Hepatocyte (in vitro differentiated cells): ENCODE data around the gene MISP3. TPM values are rescaled to one million over a fixed set of nuclear protein-coding genes. Genes with fewer than 3 reads are reported as not detected.
A peak's percentile ranks its signal among the peaks of the same experiment; 100 is the strongest.
"Not testable (repeated sequence)": the region's sequence is repeated elsewhere in the genome, so short reads cannot be mapped to it uniquely, and the experiment has no call there.

Experiments used
- DNase-seq: peaks from one replicate; pipeline ENCODE4 v3.0.0-alpha.2; 2016; ENCODE audit warnings: low spot score
- H2AFZ ChIP-seq: fragments of 200-600 bp; sonication (generic); 2 replicates; pipeline ENCODE4 v1.6.0; 2016; ENCODE audit warnings: antibody characterized with exemption, mild to moderate bottlenecking
- H3K27ac ChIP-seq: fragments of 200-600 bp; sonication (generic); 2 replicates; pipeline ENCODE4 v1.5.1; 2016; ENCODE audit warnings: mild to moderate bottlenecking
- H3K27me3 ChIP-seq: fragments of 200-600 bp; sonication (generic); 2 replicates; pipeline ENCODE4 v1.6.1; 2016
- H3K36me3 ChIP-seq: fragments of 200-600 bp; sonication (generic); replicated peaks from 2 replicates; pipeline ENCODE4 v1.5.1; 2016; ENCODE audit warnings: low read depth; ENCODE audit not compliant: insufficient read depth
- H3K4me1 ChIP-seq: fragments of 200-600 bp; sonication (generic); 2 replicates; pipeline ENCODE4 v1.5.1; 2016; ENCODE audit warnings: mild to moderate bottlenecking, moderate library complexity; ENCODE audit not compliant: insufficient read depth
- H3K4me2 ChIP-seq: fragments of 200-600 bp; sonication (generic); 2 replicates; pipeline ENCODE4 v1.6.0; 2016
- H3K4me3 ChIP-seq: fragments of 200-600 bp; sonication (generic); 2 replicates; pipeline ENCODE4 v1.5.1; 2016; ENCODE audit warnings: mild to moderate bottlenecking
- H3K79me2 ChIP-seq: fragments of 200-600 bp; sonication (generic); 2 replicates; pipeline ENCODE4 v1.6.0; 2017; ENCODE audit warnings: mild to moderate bottlenecking
- H3K9me2 ChIP-seq: fragments of 200-600 bp; sonication (generic); replicated peaks from 2 replicates; pipeline ENCODE4 v1.6.0; 2017; ENCODE audit warnings: mild to moderate bottlenecking; ENCODE audit not compliant: insufficient read depth
- H3K9me3 ChIP-seq: fragments of 200-600 bp; sonication (generic); 2 replicates; pipeline ENCODE4 v1.5.1; 2016; ENCODE audit warnings: low read depth, mild to moderate bottlenecking
- H4K20me1 ChIP-seq: fragments of 200-600 bp; sonication (generic); 2 replicates; pipeline ENCODE4 v1.6.0; 2016; ENCODE audit warnings: mild to moderate bottlenecking; ENCODE audit not compliant: insufficient read depth, poor library complexity, severe bottlenecking
- CTCF ChIP-seq: fragments of 200-600 bp; sonication (generic); IDR thresholded peaks from 2 replicates; pipeline ENCODE4 v1.5.1; 2016; ENCODE audit warnings: antibody characterized with exemption, mild to moderate bottlenecking; ENCODE audit not compliant: poor library complexity
- EZH2 ChIP-seq: fragments of 200-600 bp; sonication (generic); IDR thresholded peaks from 2 replicates; pipeline ENCODE4 v1.6.1; 2016; ENCODE audit warnings: antibody characterized with exemption, mild to moderate bottlenecking, borderline replicate concordance
- EZH2phosphoT487 ChIP-seq: fragments of 200-600 bp; sonication (generic); IDR thresholded peaks from one replicate; pipeline ENCODE4 v1.6.1; 2018; ENCODE audit warnings: antibody characterized with exemption, mild to moderate bottlenecking, low read depth, moderate library complexity; ENCODE audit not compliant: unreplicated experiment, severe bottlenecking
- WGBS: methylation state at CpG from one replicate; pipeline ENCODE4 v1.1.6; 2016; ENCODE audit warnings: low lambda C conversion rate; ENCODE audit errors: missing lambda C conversion rate; 5-methylcytosine and 5-hydroxymethylcytosine counted together
- polyA plus RNA-seq: library from polyadenylated mRNA; unstranded; fragments of >200 nt; fragmentation: Nextera tagmentation; extraction: Ambion mirVana; gene quantifications from 2 replicates; pipeline ENCODE4 v1.2.1, GENCODE V29; 2016
- total RNA-seq: library from RNA; depleted of rRNA; stranded (reverse); fragments of >200 nt; gene quantifications from 2 replicates; pipeline ENCODE4 v1.2.3, GENCODE V29; 2014

MISP3 gene
- total and polyA plus RNA-seq, 2 experiments from 2014 or later = 4.9 to 13.1 TPM

GRCh38 chr19:14039181-14039580, 33.4 kb upstream of the MISP3 start:
- Histone ChIP-seq H3K27ac (no peak overlapping the region), H2AFZ (no peak overlapping the region), H3K4me3 (no peak overlapping the region), H3K4me2 (no peak overlapping the region), H3K36me3 (no peaks in the 10 kb centered on the region), H4K20me1 (no peaks in the 10 kb centered on the region), H3K9me2 (no peaks in the 10 kb centered on the region), H3K9me3 (no peaks in the 10 kb centered on the region), H3K4me1 (no peaks in the 10 kb centered on the region), H3K27me3 (no peaks in the 10 kb centered on the region), H3K79me2 (no peaks in the 10 kb centered on the region)
- DNase-seq = no peak
- 93% methylated on average over 7 of the region's 7 CpGs for WGBS
- no peak for TF ChIP-seq CTCF
- no peak for TF ChIP-seq EZH2phosphoT487
- no peak for TF ChIP-seq EZH2

GRCh38 chr19:14042659-14043608, 29.7 kb upstream of the MISP3 start:
- not testable (repeated sequence) for H3K4me3 ChIP-seq, H3K4me1 ChIP-seq, H3K9me3 ChIP-seq, H3K79me2 ChIP-seq, H2AFZ ChIP-seq, H3K36me3 ChIP-seq, H3K27ac ChIP-seq, H3K27me3 ChIP-seq, H3K4me2 ChIP-seq, H4K20me1 ChIP-seq, H3K9me2 ChIP-seq
- WGBS = 78% methylated on average over 19 of the region's 19 CpGs
- peak; percentile 72 for DNase-seq
- TF ChIP-seq CTCF = peak; percentile 52

DNA sequence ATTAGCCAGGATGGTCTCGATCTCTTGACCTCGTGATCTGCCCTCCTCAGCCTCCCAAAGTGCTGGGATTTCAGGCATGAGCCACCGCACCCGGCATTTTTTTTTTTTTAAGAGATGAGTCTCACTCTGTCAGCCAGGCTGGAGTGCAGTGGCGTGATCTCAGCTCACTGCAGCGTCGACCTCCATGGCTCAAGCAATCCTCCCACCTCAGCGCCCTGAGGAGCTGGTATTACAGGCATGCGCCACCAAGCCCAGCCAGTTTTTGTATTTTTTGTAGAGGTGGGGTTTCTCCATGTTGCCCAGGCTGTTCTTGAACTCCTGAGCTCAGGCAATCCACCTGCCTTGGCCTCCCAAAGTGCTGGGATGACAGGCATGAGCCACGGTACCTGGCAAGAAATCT, 24.7 kb upstream of the MISP3 start:
- not testable (repeated sequence) for H2AFZ ChIP-seq, H3K4me1 ChIP-seq, H3K36me3 ChIP-seq, DNase-seq, H4K20me1 ChIP-seq, H3K27me3 ChIP-seq, H3K9me3 ChIP-seq, H3K4me2 ChIP-seq, H3K4me3 ChIP-seq, H3K27ac ChIP-seq, H3K9me2 ChIP-seq, H3K79me2 ChIP-seq
- WGBS = 98% methylated on average over 8 of the region's 10 CpGs

GRCh38 chr19:14048443-14049153, 24.0 kb upstream of the MISP3 start:
- 76% methylated on average over 7 of the region's 8 CpGs for WGBS
- Histone ChIP-seq H3K4me3 (no peak overlapping the region), H3K9me2 (no peaks in the 10 kb centered on the region), H2AFZ (no peak overlapping the region), H3K27me3 (no peaks in the 10 kb centered on the region), H3K4me1 (no peaks in the 10 kb centered on the region), H4K20me1 (no peaks in the 10 kb centered on the region), H3K79me2 (no peaks in the 10 kb centered on the region), H3K27ac (no peak overlapping the region), H3K36me3 (no peaks in the 10 kb centered on the region), H3K9me3 (no peaks in the 10 kb centered on the region), H3K4me2 (no peak overlapping the region)
- DNase-seq = peak; percentile 62
- TF ChIP-seq EZH2phosphoT487 = no peak
- no peak for TF ChIP-seq EZH2
- peak; percentile 62 for TF ChIP-seq CTCF
